Activated T-helper 2 cell treated with anti-CD3 and anti-CD28 coated beads, Interferon-gamma antibody, Interleukin-2, Interleukin-4, amounts not matched to agents 10 μg/mL and 5 μg/mL and 100 μg/mL, durations not matched to agents 14 hours and 24 hours and 36 hours (primary cell): Measurements from ENCODE around the gene GHDC. TPM values are rescaled to one million over a fixed set of nuclear protein-coding genes. Genes with fewer than 3 reads are reported as not detected.
"Not testable (repeated sequence)": the region's sequence is repeated elsewhere in the genome, so short reads cannot be mapped to it uniquely, and the experiment has no call there.

Source experiments
- DNase-seq: peaks from one replicate; pipeline ENCODE4 v3.0.0; 2021; ENCODE audit warnings: low spot score
- H3K27ac Mint-ChIP-seq: one replicate; pipeline ENCODE4 v1.8.0; 2021; ENCODE audit warnings: mixed read lengths
- H3K27me3 Mint-ChIP-seq: one replicate; pipeline ENCODE4 v1.8.0; 2021; ENCODE audit warnings: low read depth, mixed read lengths
- H3K36me3 Mint-ChIP-seq: one replicate; pipeline ENCODE4 v1.8.0; 2021; ENCODE audit warnings: low read depth, mixed read lengths
- H3K4me1 Mint-ChIP-seq: one replicate; pipeline ENCODE4 v1.8.0; 2021; ENCODE audit warnings: low read depth, mixed read lengths
- H3K4me3 Mint-ChIP-seq: one replicate; pipeline ENCODE4 v1.8.0; 2021; ENCODE audit warnings: low read depth, mild to moderate bottlenecking, moderate library complexity, mixed read lengths
- H3K9me3 Mint-ChIP-seq: one replicate; pipeline ENCODE4 v1.8.0; 2021; ENCODE audit warnings: mixed read lengths
- intact Hi-C: fragments of 100-400 bp; cut with micrococcal nuclease; formaldehyde crosslinking; loops from one replicate; pipeline ENCODE4 v1.15.1; 2023
- total RNA-seq: library from RNA; stranded (reverse); gene quantifications from 2 replicates; pipeline ENCODE4 v1.2.3, GENCODE V29; 2022

Gene GHDC, protein sequence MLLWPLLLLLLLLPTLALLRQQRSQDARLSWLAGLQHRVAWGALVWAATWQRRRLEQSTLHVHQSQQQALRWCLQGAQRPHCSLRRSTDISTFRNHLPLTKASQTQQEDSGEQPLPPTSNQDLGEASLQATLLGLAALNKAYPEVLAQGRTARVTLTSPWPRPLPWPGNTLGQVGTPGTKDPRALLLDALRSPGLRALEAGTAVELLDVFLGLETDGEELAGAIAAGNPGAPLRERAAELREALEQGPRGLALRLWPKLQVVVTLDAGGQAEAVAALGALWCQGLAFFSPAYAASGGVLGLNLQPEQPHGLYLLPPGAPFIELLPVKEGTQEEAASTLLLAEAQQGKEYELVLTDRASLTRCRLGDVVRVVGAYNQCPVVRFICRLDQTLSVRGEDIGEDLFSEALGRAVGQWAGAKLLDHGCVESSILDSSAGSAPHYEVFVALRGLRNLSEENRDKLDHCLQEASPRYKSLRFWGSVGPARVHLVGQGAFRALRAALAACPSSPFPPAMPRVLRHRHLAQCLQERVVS
- total RNA-seq, result 16.5 and 17.6 TPM in 2 replicates

DNA sequence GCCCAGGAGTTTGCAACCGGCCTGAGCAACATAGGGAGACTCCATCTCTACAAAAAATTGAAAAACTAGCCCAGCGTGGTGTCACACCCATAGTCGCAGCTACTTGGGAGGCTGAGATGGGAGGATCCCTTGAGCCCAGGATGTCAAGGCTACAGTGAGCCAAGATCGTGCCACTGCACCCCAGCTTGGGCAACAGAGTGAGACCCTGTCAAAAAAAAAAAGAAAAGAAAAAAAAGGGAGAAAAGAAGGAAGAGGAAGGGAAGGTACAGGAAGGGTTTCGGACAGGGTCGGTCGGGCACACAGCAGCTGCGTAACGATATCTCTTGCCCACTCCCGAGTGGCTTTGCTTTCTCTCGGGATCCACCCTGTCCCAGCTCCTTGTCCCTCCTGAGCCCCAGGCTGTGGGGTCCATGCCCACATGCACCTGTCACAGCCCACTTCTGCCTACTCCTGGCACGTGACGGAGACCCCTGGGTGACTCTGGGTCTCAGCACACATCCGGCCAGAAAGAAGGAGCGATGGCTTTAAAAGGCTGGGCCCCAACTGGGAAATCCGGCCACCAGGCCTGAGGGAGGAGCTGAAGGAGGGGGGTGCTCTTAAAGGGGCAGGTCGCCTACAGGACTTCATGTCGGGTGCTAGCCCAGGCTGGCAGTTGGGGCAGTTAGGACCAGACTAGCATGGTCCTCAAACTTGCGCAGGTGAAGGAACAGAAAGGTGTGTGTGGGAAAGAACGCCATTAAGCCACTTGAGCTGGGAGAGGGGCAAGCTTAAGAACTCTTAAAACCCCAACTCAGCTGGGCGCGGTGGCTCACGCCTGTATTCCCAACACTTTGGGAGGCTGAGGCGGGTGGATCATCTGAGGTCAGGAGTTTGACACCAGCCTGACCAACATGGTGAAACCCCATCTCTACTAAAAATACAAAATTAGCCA lies at the start of gene GHDC:
TSS of gene GHDC (minus strand) at position 526 of the 931 bp plus-strand sequence. CDS start 913 bp downstream, outside the sequence.
- intact Hi-C loops, result no loop called here
- peak within 1 kb of the TSS; percentile 96 for H3K4me3 Mint-ChIP-seq
- peak within 1 kb of the TSS; percentile 93 for H3K27ac Mint-ChIP-seq
- H3K4me1 Mint-ChIP-seq, result peaks cover 17% of the 10 kb centered on the region
- H3K36me3 Mint-ChIP-seq, result peaks cover under 1% of the 10 kb centered on the region
- peak; percentile 74 for DNase-seq
- H3K9me3 Mint-ChIP-seq, result no peaks in the 10 kb centered on the region
- H3K27me3 Mint-ChIP-seq, result no peaks in the 10 kb centered on the region

DNA sequence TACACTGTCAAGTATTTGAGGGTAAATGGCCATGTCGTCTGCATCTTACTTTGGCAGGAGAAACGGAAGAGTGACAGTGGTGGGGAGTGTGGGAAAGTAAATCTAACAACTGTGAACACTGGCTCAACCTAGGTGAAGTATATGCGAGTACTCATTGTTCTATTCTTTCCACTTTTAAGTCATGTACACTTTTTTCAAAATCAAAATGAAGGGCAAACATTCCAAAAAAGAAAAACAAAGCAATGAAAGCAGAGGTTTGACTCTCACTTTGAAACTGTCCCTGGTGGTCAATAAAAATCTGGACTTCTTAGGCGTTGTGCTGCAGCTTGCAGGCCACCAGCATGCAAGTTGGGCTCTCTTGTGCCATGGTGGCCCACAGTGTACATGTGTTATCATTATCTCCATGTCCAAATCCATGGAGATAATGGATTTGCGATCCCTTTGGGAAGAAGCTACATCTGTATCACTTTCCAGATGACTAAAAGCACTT lies 49.2 kb upstream of the GHDC start:
- Mint-ChIP-seq H3K4me1 (peaks cover 26% of the 10 kb centered on the region), H3K4me3 (no peak overlapping the region), H3K27ac (no peak overlapping the region), H3K36me3 (peaks cover 33% of the 10 kb centered on the region), H3K9me3 (no peaks in the 10 kb centered on the region), H3K27me3 (no peaks in the 10 kb centered on the region)
- no peak for DNase-seq
- intact Hi-C loops, result no loop called here

DNA sequence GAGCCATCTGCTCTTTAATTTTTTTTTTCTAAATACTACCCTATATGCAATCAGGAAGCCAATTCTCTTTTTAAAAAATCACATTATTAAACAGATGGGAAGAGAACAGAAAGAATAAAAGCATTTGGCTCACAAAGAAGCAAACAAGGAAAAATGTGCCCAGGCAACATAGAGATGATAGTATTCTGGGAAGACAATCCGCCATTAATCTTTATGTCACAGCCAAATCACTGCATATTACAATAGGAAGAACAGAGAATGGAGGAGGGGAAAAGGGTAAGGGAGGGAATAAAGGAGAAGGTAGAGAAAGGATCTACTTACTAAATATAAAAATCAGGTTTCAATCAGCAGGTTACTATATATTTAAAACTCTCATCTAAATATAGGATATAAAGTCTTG lies 47.6 kb upstream of the GHDC start:
- peaks cover 32% of the 10 kb centered on the region for H3K36me3 Mint-ChIP-seq
- H3K4me3 Mint-ChIP-seq, result no peak overlapping the region
- no peaks in the 10 kb centered on the region for H3K27me3 Mint-ChIP-seq
- H3K27ac Mint-ChIP-seq, result no peak overlapping the region
- no peaks in the 10 kb centered on the region for H3K9me3 Mint-ChIP-seq
- intact Hi-C loops, result no loop called here
- H3K4me1 Mint-ChIP-seq, result peaks cover 19% of the 10 kb centered on the region
- no peak for DNase-seq

DNA sequence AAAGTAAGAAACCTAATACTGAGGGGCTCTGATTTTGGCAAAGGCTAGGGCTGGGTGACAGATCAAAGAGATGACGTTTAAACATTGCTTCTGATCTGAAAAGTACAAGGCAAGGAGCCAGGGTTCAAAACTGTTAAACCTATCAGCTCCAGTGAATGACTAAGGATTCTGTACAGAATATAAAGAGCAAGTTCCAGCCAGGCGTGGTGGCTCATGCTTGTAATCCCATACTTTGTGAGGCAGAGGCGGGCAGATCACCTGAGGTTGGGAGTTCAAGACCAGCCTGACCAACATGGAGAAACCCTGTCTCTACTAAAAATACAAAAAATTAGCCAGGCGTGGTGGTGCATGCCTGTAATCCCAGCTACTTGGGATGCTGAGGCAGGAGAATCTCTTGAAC lies 46.6 kb upstream of the GHDC start:
- H3K27ac Mint-ChIP-seq, H3K27me3 Mint-ChIP-seq, H3K4me3 Mint-ChIP-seq, DNase-seq, H3K9me3 Mint-ChIP-seq, intact Hi-C loops: not testable (repeated sequence)
- H3K36me3 Mint-ChIP-seq, result peaks cover 27% of the 10 kb centered on the region
- peaks cover 15% of the 10 kb centered on the region for H3K4me1 Mint-ChIP-seq

DNA sequence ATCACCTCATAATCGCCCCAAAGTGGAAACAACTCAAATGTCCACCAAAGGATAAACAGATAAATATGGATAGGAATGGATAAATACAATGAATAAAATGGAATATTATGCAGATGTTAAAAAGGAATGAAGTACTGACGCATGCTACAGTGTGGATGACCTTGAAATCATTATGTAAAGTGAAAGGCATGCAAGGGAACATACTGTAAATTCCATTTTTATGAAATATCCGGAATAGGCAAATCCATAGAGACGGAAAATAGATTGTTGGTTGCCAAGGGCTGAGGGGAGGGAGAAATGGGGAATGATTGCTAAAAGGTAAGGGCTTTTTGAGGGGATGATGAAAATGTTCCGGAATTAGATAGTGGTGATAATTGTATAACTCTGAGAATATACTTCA lies 45.9 kb upstream of the GHDC start:
- no peak for DNase-seq
- Mint-ChIP-seq H3K4me3 (no peak overlapping the region), H3K27ac (no peak overlapping the region), H3K27me3 (no peaks in the 10 kb centered on the region), H3K9me3 (no peaks in the 10 kb centered on the region), H3K36me3 (peaks cover 25% of the 10 kb centered on the region), H3K4me1 (peaks cover 15% of the 10 kb centered on the region)
- intact Hi-C loops, result no loop called here

DNA sequence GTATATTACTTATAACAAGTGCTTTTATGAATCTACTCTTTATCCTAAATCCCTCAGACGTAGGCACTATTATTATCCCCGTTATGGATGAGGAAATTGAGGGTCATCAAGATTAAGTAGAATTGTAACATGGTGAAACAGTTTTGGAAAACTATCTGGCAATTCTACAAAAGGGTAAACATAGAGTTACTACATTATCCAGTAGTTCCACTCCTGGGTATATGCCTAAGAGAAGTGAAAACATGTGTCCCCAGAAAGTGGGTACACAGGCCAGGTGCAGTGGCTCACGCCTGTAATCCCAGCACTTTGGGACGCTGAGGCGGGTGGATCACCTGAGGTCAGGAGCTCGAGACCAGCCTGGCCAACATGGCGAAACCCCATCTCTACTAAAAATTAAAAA lies 45.3 kb upstream of the GHDC start:
- H3K27ac Mint-ChIP-seq, H3K9me3 Mint-ChIP-seq, intact Hi-C loops, DNase-seq, H3K27me3 Mint-ChIP-seq, H3K4me3 Mint-ChIP-seq: not testable (repeated sequence)
- peaks cover 24% of the 10 kb centered on the region for H3K36me3 Mint-ChIP-seq
- H3K4me1 Mint-ChIP-seq, result peaks cover 18% of the 10 kb centered on the region

DNA sequence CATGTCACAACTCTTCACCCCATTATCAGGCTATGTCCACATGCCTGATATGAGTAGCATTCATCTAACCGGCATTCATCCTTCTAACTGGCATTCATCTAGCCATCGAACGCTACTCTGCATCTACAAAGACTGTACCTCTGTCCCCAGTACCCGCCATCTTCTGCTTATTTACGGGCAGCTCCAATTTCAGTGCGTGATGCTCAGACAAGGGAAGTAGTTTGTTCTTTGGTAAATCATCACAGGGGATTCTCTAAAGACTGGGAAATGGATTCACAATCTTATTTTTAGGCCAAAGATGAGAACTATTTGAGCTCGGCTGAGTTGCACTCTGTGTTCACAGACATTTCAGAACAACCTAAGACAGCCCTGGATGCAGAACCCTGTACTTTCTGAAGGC lies 42.5 kb upstream of the GHDC start:
- DNase-seq, result no peak
- no peak overlapping the region for H3K4me3 Mint-ChIP-seq
- intact Hi-C loops, result no loop called here
- H3K9me3 Mint-ChIP-seq, result no peaks in the 10 kb centered on the region
- H3K36me3 Mint-ChIP-seq, result peaks cover 29% of the 10 kb centered on the region
- H3K4me1 Mint-ChIP-seq, result peaks cover 15% of the 10 kb centered on the region
- H3K27ac Mint-ChIP-seq, result no peak overlapping the region
- no peaks in the 10 kb centered on the region for H3K27me3 Mint-ChIP-seq

DNA sequence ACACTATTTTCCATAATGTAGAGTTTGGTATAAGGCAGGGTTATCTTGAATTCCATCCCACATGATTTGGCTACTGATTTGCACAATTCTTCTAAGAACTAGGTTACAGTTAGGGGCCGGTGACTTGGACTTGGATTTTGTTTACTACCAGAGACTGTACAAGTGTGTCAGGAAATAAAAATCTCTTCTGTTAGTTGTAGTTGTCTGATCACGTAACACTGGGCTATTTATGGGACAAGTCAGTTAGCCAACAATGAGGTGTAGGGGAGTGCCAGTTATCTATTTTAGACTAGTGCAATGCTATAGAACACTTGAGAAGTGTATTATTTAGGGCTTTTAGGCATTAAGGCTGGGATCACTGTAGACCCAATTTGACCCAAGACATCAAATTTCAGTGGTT lies 39.7 kb upstream of the GHDC start:
- Mint-ChIP-seq H3K27ac (no peak overlapping the region), H3K4me1 (peaks cover 17% of the 10 kb centered on the region)
- intact Hi-C loops, result no loop called here

DNA sequence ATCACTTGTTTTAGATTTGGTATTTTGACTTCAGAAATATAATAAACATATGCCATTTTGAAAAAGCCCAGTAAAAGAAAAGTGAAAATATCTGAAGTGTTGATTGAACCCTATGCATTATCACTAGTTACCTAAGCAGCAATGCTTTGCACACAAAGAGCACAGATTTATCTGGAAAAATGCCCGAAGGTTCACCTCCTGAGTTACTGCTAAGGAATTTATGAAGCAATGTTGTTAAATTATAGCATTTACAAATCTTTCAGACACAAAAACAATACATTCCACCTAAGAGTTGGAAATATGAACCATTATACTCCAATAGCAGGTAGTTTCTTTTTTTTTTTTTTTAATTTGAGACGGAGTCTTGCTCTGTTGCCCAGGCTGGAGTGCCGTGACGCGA lies 38.9 kb upstream of the GHDC start:
- peaks cover 36% of the 10 kb centered on the region for H3K36me3 Mint-ChIP-seq
- intact Hi-C loops, result no loop called here
- H3K4me3 Mint-ChIP-seq, result no peak overlapping the region
- no peak for DNase-seq
- H3K27ac Mint-ChIP-seq, result no peak overlapping the region
- H3K9me3 Mint-ChIP-seq, result no peaks in the 10 kb centered on the region
- peaks cover 21% of the 10 kb centered on the region for H3K4me1 Mint-ChIP-seq
- no peaks in the 10 kb centered on the region for H3K27me3 Mint-ChIP-seq

More for the DNA sequence above, 39.7 kb upstream of the GHDC start:
- no peaks in the 10 kb centered on the region for H3K9me3 Mint-ChIP-seq
- peaks cover 29% of the 10 kb centered on the region for H3K36me3 Mint-ChIP-seq
- no peak for DNase-seq
- no peaks in the 10 kb centered on the region for H3K27me3 Mint-ChIP-seq
- no peak overlapping the region for H3K4me3 Mint-ChIP-seq

DNA sequence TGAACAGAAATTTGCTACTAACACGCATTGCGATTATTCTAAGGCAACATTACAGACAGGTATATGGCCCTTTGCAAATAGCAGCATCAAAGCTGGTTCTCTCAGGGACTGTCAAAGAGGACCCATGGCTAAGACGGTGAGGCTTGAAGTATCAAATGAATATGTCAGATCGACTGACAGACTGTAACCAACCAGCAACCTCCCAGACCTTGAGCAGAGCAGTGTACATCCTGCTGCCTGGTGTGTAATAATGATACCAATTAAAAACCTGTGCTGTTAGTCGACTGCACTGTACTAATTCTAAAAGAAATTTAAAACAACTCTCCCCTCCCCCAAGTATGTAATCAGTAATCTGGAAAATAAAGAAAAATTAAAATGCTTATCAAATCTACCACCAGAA lies 35.9 kb upstream of the GHDC start:
- H3K36me3 Mint-ChIP-seq, result peaks cover 56% of the 10 kb centered on the region
- intact Hi-C loops, result no loop called here
- no peaks in the 10 kb centered on the region for H3K27me3 Mint-ChIP-seq
- H3K27ac Mint-ChIP-seq, result peak overlapping the region; percentile 28
- H3K4me3 Mint-ChIP-seq, result no peak overlapping the region
- peaks cover 15% of the 10 kb centered on the region for H3K4me1 Mint-ChIP-seq
- no peaks in the 10 kb centered on the region for H3K9me3 Mint-ChIP-seq
- no peak for DNase-seq

DNA sequence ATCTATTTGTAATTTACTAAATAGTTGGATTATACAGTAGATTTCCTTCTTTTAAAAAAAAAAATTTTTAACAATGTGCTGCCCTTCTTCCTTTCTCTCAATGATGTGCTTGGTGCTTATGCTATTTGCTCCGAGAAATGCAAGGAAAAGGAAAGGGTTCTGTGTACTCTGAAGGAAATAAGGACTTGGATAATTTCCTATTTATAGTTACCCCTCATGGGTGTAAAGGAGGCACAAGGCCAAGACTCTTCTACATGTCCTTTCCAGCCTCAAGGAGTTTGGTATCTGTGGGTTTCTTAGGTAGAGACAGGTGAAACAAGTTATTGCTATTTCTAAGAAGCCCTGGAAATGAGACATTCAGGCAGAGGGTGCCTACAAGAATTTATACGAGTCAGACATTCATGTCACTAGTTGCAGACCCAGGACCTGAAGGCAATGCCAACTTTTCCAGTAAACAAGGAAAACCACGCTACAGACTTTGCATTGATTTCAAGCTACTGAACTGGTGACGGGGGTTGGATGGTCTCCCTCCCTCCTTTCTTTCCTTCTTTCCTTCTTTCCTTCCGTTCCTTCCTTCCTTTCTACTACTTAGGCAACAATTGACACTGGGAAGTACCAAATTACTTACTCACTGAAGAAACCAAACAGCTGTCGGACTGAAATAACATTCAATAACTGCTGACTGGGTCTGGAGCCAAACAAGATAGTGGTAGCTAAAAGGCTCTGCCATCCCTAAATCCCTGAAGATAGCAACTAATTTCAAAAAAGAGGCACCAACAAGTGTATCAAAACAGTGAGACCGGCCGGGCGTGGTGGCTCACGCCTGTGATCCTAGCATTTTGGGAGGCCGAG lies 33.8 kb upstream of the GHDC start:
- DNase-seq, result no peak
- Mint-ChIP-seq H3K9me3 (no peaks in the 10 kb centered on the region), H3K27me3 (no peaks in the 10 kb centered on the region), H3K4me1 (peaks cover 10% of the 10 kb centered on the region), H3K36me3 (peaks cover 64% of the 10 kb centered on the region), H3K27ac (peak overlapping the region; percentile 1), H3K4me3 (no peak overlapping the region)
- intact Hi-C loops, result loop anchor here (10.0 kb wide), 1 partner anchor 177 kb away; no protein-coding TSS in a partner anchor

DNA sequence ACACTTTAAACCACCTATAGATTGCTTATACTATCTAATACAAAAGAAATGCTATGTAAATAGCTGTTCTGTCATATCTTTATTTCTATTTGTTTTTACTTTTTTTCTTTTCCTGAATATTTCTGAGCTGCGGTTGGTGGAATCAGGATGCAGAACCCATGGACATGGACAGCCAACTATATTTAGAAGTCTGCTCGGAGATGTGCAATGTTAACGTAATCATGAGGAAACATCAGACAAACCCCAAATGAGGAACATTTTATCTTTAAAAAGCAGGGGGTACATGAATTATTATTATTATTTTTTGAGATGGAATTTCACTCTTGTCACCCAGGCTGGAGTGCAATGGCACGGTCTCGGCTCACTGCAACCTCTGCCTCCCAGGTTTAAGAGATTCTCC lies 31.4 kb upstream of the GHDC start:
- Mint-ChIP-seq H3K36me3 (peaks cover 72% of the 10 kb centered on the region), H3K4me3 (no peak overlapping the region), H3K9me3 (no peaks in the 10 kb centered on the region), H3K4me1 (peaks cover 14% of the 10 kb centered on the region), H3K27ac (no peak overlapping the region), H3K27me3 (no peaks in the 10 kb centered on the region)
- intact Hi-C loops, result loop anchor here (10.0 kb wide), 1 partner anchor 179 kb away; no protein-coding TSS in a partner anchor
- no peak for DNase-seq
